Pancreas (tissue), 10 donors: ENCODE measurements around the gene IP6K1. TPM values are rescaled to one million over a fixed set of nuclear protein-coding genes. Genes with fewer than 3 reads are reported as not detected.
"Not testable (repeated sequence)": the region's sequence is repeated elsewhere in the genome, so short reads cannot be mapped to it uniquely, and the experiment has no call there.

ENCODE experiments used
- ATAC-seq, 4 donors: fragments of 200-7000 bp; cut with Tn5 transposase; one replicate each; pipeline versions ENCODE4 v1.8.0 to v1.9.1; 2020; ENCODE audit warnings: mild to moderate bottlenecking in 4 of 4, moderate library complexity in 4 of 4
- DNase-seq, 6 donors: peaks; one replicate each; pipeline ENCODE4 v3.0.0-alpha.2; 2020
- FAIRE-seq: peaks from 2 replicates; lab custom pipeline; 2012; peaks lifted over from hg19 to GRCh38; lab: Jason Lieb, UNC
- H3K27ac ChIP-seq, 4 donors: fragments of 200-600 bp; sonication (generic); 1 replicate in 3 of 4; 2 replicates in 1 of 4; pipeline versions ENCODE4 v1.5.0 to v1.8.0; 2020
- H3K27me3 ChIP-seq, 4 donors: fragments of 200-600 bp; one replicate each; pipeline ENCODE4 v1.8.0; 2021
- H3K36me3 ChIP-seq, 3 donors: fragments of 200-600 bp; sonication (generic) in 1 of 3; one replicate each; pipeline versions ENCODE4 v1.5.0 to v1.8.0; 2020 to 2021
- H3K4me1 ChIP-seq, 3 donors: fragments of 200-600 bp; one replicate each; pipeline ENCODE4 v1.8.0; 2021
- H3K4me3 ChIP-seq, 4 donors: fragments of 200-600 bp; sonication (generic) in 2 of 4; one replicate each; pipeline versions ENCODE4 v1.5.0 to v1.8.0; 2020 to 2021
- H3K9me3 ChIP-seq, 4 donors: fragments of 200-600 bp; one replicate each; pipeline ENCODE4 v1.8.0; 2021
- CTCF ChIP-seq, 4 donors: fragments of 200-600 bp; sonication (generic) in 3 of 4; IDR thresholded peaks; one replicate each; pipeline versions ENCODE4 v1.5.0 to v1.8.0; 2021; ENCODE audit warnings: antibody characterized with exemption in 4 of 4
- WGBS, 2 donors: extraction: QIAGEN DNeasy Blood & Tissue Kit; methylation state at CpG; one replicate each; pipeline ENCODE4 v1.1.7; 2013; 5-methylcytosine and 5-hydroxymethylcytosine counted together
- intact Hi-C, 3 donors: fragments of 100-400 bp; cut with DNase I; formaldehyde crosslinking; loops; one replicate each; pipeline versions ENCODE4 v1.11.1 to v1.14.2; 2022
- polyA plus RNA-seq, 2 donors: library from polyadenylated mRNA; stranded (reverse); fragments of 200-250 nt; gene quantifications; one replicate each; pipeline ENCODE4 v1.2.3, GENCODE V29; 2013
- total RNA-seq, 6 donors: library from RNA; stranded (reverse); fragmentation: NEBNext Ultra II Directional in 4 of 6; extraction: Animal tissue kit (Norgen Biotek cat#: 25700) in 4 of 6; gene quantifications; one replicate each; pipeline versions ENCODE4 v1.2.1 to v1.2.4, GENCODE V29; 2021 to 2023
- donor health status: healthy with polysubstance abuse.
- donor health status: DM: no; HTN: no; CAD: no; lungs with moderate emphysema.
- donor health status: DM: no; HTN: no; CAD: no.
- donor health status: control.
- donor health status: control.
- donor health status: Bipolar disorder and iron deficiency.
- donor health status: DM: yes; HTN: yes; CAD: no.
- donor health status: DM: no; HTN: no; CAD: no.
- donor health status: DM: no; HTN: no; CAD: no.
- donor health status: DM: yes; HTN: yes; CAD: no.

The IP6K1 gene
- total and polyA plus RNA-seq, 8 donors: 11.2 to 28.5 (median 15.2) TPM

GRCh38 chr3:49690856-49691255, 95.5 kb downstream of the IP6K1 start:
- DNase-seq: peak in 2 of 6 donors; percentile 21 to 51
- H3K36me3 ChIP-seq, H3K27me3 ChIP-seq, H3K4me3 ChIP-seq, FAIRE-seq, ATAC-seq, H3K9me3 ChIP-seq, H3K27ac ChIP-seq, intact Hi-C loops: not testable (repeated sequence)
- WGBS, 2 donors: 61 to 67% methylated on average over 3 of the region's 3 CpGs
- H3K4me1 ChIP-seq: peaks cover 0 to 12% (median 4%) of the 10 kb centered on the region in 3 donors

- Histone ChIP-seq H3K4me1 (peaks cover 0 to 12% (median 4%) of the 10 kb centered on the region in 3 donors), H3K27ac (peak overlapping the region in 3 of 4 donors; percentile 59 to 79 (median 75)), H3K4me3 (peak overlapping the region; percentile 96 to 100 (median 98))
- peak in 1 of 6 donors; percentile 13 for DNase-seq
- ATAC-seq, H3K27me3 ChIP-seq, FAIRE-seq, H3K9me3 ChIP-seq, intact Hi-C loops, H3K36me3 ChIP-seq: not testable (repeated sequence)
- 4 to 5% methylated on average over 16 of the region's 16 CpGs for WGBS, 2 donors
Measured at GRCh38 chr3:49689908-49690624, 96.3 kb downstream of the IP6K1 start.

GRCh38 chr3:49689046-49689907, 97.1 kb downstream of the IP6K1 start, which contains the start of the genes MST1 and RNF123:
MST1 (minus strand) TSS chr3:49689474; CDS start chr3:49688691, 783 bp downstream.
RNF123 (plus strand) TSS chr3:49689557; CDS start chr3:49691166, 1,609 bp downstream.
- TF ChIP-seq CTCF (IDR thresholded peaks at IDR 0.05): no peak
- H3K27ac ChIP-seq: peak within 1 kb of the TSS; percentile 59 to 79 (median 74)
- FAIRE-seq: no peak

GRCh38 chr3:49688338-49689045, 97.8 kb downstream of the IP6K1 start:
- WGBS, 2 donors: 42 to 69% methylated on average over 6 to 7 of the region's 7 CpGs
- H3K27me3 ChIP-seq, FAIRE-seq, H3K36me3 ChIP-seq, H3K9me3 ChIP-seq, ATAC-seq, intact Hi-C loops: not testable (repeated sequence)
- Histone ChIP-seq H3K4me3 (peak overlapping the region; percentile 96 to 100 (median 98)), H3K27ac (peak overlapping the region; percentile 59 to 79 (median 74)), H3K4me1 (peaks cover 0 to 12% (median 4%) of the 10 kb centered on the region in 3 donors)
- peak in 2 of 6 donors; percentile 25 to 41 for DNase-seq

More at GRCh38 chr3:49689046-49689907, 97.1 kb downstream of the IP6K1 start, which contains the start of the genes MST1 and RNF123:
- no peaks in the 10 kb centered on the region for H3K9me3 ChIP-seq
- H3K4me1 ChIP-seq: peaks cover 0 to 12% (median 4%) of the 10 kb centered on the region in 3 donors
- 1 to 2% methylated on average over 46 to 66 of the region's 66 CpGs for WGBS, 2 donors
- H3K27me3 ChIP-seq: no peaks in the 10 kb centered on the region
- intact Hi-C loops: no loop called here
- H3K36me3 ChIP-seq: no peaks in the 10 kb centered on the region
- DNase-seq (peak; percentile 84 to 97 (median 90)), ATAC-seq (peak; percentile 69 to 87 (median 78))
- H3K4me3 ChIP-seq: peak within 1 kb of the TSS; percentile 96 to 100 (median 98)

GRCh38 chr3:49687424-49687795, 98.9 kb downstream of the IP6K1 start:
- H3K4me3 ChIP-seq, ATAC-seq, intact Hi-C loops, H3K27me3 ChIP-seq, H3K27ac ChIP-seq, FAIRE-seq, H3K9me3 ChIP-seq: not testable (repeated sequence)
- DNase-seq: peak in 1 of 6 donors; percentile 62
- Histone ChIP-seq H3K36me3 (peaks cover 0 to 12% (median 1%) of the 10 kb centered on the region in 3 donors), H3K4me1 (peaks cover 0 to 12% (median 4%) of the 10 kb centered on the region in 3 donors)
- 93 to 95% methylated on average over 11 to 12 of the region's 12 CpGs for WGBS, 2 donors

GRCh38 chr3:49686769-49687423, 99.4 kb downstream of the IP6K1 start:
- H3K9me3 ChIP-seq, FAIRE-seq, intact Hi-C loops, H3K27me3 ChIP-seq: not testable (repeated sequence)
- Histone ChIP-seq H3K27ac (peak overlapping the region in 2 of 4 donors; percentile 47 to 48), H3K4me3 (peak overlapping the region in 3 of 4 donors; percentile 3 to 45 (median 35)), H3K36me3 (peaks cover 0 to 15% (median 4%) of the 10 kb centered on the region in 3 donors), H3K4me1 (peaks cover 0 to 12% (median 4%) of the 10 kb centered on the region in 3 donors)
- peak; percentile 68 to 79 (median 74) for ATAC-seq
- peak; percentile 78 to 91 (median 82) for DNase-seq
- 12 to 14% methylated on average over 36 to 44 of the region's 44 CpGs for WGBS, 2 donors

- Histone ChIP-seq H3K36me3 (peaks cover 4 to 20% (median 4%) of the 10 kb centered on the region in 3 donors), H3K4me1 (peaks cover 0 to 12% (median 4%) of the 10 kb centered on the region in 3 donors), H3K27ac (peak overlapping the region in 2 of 4 donors; percentile 47 to 48), H3K4me3 (peak overlapping the region in 3 of 4 donors; percentile 3 to 45 (median 35))
- FAIRE-seq, intact Hi-C loops, H3K27me3 ChIP-seq, H3K9me3 ChIP-seq: not testable (repeated sequence)
- peak; percentile 82 to 90 (median 88) for DNase-seq
- WGBS, 2 donors: 1% methylated on average over 24 to 25 of the region's 29 CpGs
- peak; percentile 67 to 83 (median 72) for ATAC-seq
Measured at GRCh38 chr3:49686346-49686745, 100.0 kb downstream of the IP6K1 start.

- FAIRE-seq, H3K4me1 ChIP-seq, intact Hi-C loops, H3K27me3 ChIP-seq, H3K9me3 ChIP-seq, H3K27ac ChIP-seq: not testable (repeated sequence)
- Histone ChIP-seq H3K4me3 (peak overlapping the region in 2 of 4 donors; percentile 35 to 45), H3K36me3 (peaks cover 4 to 20% (median 8%) of the 10 kb centered on the region in 3 donors)
- ATAC-seq: peak in 1 of 4 donors; percentile 2
- DNase-seq: peak in 1 of 6 donors; percentile 65
- WGBS, 2 donors: 22 to 26% methylated on average over 33 to 35 of the region's 36 CpGs
Measured at GRCh38 chr3:49685846-49686245, 100.5 kb downstream of the IP6K1 start.

GRCh38 chr3:49685103-49685502, 101.2 kb downstream of the IP6K1 start:
- H3K4me1 ChIP-seq, ATAC-seq, H3K9me3 ChIP-seq, H3K27ac ChIP-seq, H3K27me3 ChIP-seq, H3K4me3 ChIP-seq, FAIRE-seq, intact Hi-C loops: not testable (repeated sequence)
- peaks cover 4 to 20% (median 8%) of the 10 kb centered on the region in 3 donors for H3K36me3 ChIP-seq
- 94 to 95% methylated on average over 10 of the region's 10 CpGs for WGBS, 2 donors
- peak in 1 of 6 donors; percentile 45 for DNase-seq
